GM12892 (cell line): ENCODE results near the gene ZDHHC17. TPM values are rescaled to one million over a fixed set of nuclear protein-coding genes. Genes with fewer than 3 reads are reported as not detected.
"Not testable (repeated sequence)": the region's sequence is repeated elsewhere in the genome, so short reads cannot be mapped to it uniquely, and the experiment has no call there.

Experiments
- DNase-seq: peaks from one replicate; pipeline ENCODE4 v3.0.0; 2011; ENCODE audit not compliant: insufficient read length
- FAIRE-seq: peaks from 2 replicates; lab custom pipeline; 2011; peaks lifted over from hg19 to GRCh38; lab: Jason Lieb, UNC
- POLR2A ChIP-seq: IDR thresholded peaks from 2 replicates; pipeline ENCODE4 v1.6.1; 2011; ENCODE audit warnings: low read depth, low read length, control low read depth
- POLR2AphosphoS5 ChIP-seq: IDR thresholded peaks from 2 replicates; pipeline ENCODE4 v1.6.1; 2011; ENCODE audit warnings: low read depth, low read length, control low read depth
- TAF1 ChIP-seq: IDR thresholded peaks from 2 replicates; pipeline ENCODE4 v1.6.1; 2011; ENCODE audit warnings: low read depth, mild to moderate bottlenecking, control low read depth, low read length, borderline replicate concordance
- polyA plus RNA-seq: library from polyadenylated mRNA; unstranded; fragments of >200 nt; gene quantifications from one replicate; pipeline ENCODE4 v1.2.1, GENCODE V29; 2012; ENCODE audit warnings: missing spikeins, inconsistent platforms; ENCODE audit not compliant: missing spikeins

ZDHHC17 gene, protein sequence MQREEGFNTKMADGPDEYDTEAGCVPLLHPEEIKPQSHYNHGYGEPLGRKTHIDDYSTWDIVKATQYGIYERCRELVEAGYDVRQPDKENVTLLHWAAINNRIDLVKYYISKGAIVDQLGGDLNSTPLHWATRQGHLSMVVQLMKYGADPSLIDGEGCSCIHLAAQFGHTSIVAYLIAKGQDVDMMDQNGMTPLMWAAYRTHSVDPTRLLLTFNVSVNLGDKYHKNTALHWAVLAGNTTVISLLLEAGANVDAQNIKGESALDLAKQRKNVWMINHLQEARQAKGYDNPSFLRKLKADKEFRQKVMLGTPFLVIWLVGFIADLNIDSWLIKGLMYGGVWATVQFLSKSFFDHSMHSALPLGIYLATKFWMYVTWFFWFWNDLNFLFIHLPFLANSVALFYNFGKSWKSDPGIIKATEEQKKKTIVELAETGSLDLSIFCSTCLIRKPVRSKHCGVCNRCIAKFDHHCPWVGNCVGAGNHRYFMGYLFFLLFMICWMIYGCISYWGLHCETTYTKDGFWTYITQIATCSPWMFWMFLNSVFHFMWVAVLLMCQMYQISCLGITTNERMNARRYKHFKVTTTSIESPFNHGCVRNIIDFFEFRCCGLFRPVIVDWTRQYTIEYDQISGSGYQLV
- 21.0 TPM for polyA plus RNA-seq

DNA sequence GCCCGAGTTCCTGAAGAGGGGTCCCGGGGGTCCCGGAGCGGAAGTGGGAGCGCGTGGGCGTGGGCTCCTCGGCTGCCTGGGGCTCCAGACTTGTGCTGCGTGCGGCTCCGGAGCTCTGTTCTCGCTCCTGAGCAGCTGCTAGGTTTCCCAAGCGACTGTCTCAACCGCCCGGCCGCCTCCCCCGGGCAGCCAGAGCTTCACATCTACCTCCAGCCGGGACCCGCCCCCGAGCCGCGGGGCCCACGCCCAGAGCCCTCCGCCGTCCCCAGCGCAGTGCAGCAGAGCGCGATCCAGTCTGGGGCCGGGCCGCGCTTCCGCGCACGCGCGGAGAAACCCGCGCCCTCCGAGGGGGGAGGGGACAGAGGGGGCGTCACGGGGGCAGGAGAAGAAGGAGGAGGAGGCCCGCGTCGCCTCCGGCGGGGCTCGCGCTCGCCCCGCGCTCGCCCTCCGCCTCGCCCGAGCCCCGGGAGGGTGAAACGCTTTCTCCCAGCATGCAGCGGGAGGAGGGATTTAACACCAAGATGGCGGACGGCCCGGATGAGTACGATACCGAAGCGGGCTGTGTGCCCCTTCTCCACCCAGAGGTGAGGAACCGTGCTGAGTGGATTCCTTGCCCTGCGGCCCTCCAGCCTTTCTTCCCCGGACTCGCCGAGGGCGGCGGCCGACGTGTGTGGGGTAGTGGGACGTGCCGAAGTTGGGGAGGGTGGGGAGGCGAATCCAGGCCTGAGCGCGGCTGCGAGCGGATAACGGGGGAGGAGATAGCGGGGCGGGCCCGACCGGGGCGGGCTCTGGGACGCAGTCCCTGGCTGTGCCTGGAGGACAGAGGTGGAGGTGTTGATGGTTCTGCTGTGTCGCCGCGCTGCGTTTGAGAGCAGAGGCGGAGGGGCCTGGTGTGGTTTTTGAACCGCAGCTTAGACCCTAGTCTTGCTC is at the start of gene ZDHHC17:
Gene ZDHHC17 (plus strand): TSS at position 370 of the 930 bp plus-strand sequence. CDS start 122 bp downstream, at position 492.
- FAIRE-seq: peak; percentile 95
- TF ChIP-seq POLR2A (peak; percentile 95), POLR2AphosphoS5 (peak; percentile 89), TAF1 (no peak)

DNA sequence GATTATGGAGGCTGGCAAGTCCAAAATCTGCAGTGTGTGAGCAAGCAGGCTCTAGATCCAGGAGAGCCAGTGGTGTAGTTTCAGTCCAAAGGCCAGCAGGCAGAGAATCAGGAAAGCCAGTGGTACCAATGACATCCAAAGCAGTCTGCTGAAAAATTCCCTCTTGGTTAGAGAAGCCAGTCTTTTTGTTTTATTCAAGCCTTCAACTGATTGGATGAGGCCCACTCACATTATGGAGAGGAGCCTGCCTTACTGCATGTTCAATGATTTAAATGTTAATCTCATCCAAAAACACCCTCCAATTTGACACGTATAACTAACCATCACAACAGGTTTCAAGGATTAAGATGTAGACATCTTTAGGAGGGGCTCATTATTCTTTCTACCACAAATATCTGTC is 49.5 kb upstream of the ZDHHC17 start:
- DNase-seq: no peak
- FAIRE-seq: no peak
- TF ChIP-seq POLR2A (no peak), TAF1 (no peak), POLR2AphosphoS5 (no peak)

More for the DNA sequence above, at the start of gene ZDHHC17:
- peak; percentile 77 for DNase-seq

DNA sequence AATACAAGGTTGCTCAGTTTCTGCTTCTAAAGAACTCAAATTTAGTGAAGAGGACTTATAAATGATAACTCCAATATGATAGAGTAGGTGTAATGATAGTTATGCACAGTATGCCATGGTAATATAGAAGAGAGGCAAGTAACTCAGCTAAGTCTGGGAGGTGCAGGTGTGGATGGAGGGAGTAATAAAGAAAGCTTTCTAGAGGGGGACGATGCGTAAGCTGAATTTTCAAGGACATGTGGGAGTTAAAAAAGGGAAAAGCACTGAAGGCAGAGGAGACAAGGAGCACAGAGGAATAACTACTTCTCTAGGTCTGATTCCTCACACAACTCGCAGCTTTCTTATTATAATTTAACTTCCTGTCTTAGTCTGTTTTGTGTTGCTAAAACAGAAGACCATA is 49.1 kb upstream of the ZDHHC17 start:
- DNase-seq: no peak
- TF ChIP-seq TAF1 (no peak), POLR2AphosphoS5 (no peak), POLR2A (no peak)
- FAIRE-seq: no peak

DNA sequence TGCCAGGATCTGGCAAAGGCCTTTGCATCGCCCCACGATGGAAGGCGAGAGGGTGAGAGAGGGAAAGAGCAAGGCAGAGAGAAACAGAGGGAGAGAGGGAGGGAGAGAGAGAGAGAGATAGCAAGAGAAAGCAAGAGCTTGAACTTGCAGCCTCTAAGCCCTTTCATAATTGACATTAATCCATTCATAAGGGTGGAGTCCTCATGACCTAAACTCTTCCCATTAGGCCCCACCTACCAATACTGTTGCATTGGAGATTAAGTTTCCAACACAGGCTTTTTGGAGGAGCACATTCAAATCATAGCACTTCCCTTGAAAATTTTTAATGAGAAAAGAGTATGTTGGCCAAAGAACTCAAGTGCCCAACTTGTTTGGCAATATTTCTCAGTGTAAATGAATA is 48.6 kb upstream of the ZDHHC17 start:
- FAIRE-seq (no peak), DNase-seq (no peak)
- no peak for TF ChIP-seq POLR2AphosphoS5
- no peak for TF ChIP-seq TAF1
- no peak for TF ChIP-seq POLR2A

DNA sequence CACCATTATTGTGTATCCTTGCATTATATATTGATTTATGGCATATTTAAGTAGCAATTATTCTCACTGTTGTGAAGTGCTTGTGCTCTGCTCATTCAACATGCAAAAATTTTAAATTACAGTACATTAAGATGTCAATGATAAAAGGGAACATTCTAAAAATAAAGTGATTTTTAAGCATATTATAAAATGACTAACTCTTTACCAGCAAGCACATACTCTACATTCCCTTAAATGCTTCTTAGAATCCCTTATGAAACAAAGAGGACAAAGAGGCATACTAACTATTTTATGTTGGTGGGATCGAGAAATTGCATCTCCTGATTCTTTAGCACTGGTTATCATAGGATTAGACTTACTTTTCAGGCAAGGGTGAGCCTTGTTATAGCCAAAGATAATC is 46.6 kb upstream of the ZDHHC17 start:
- TF ChIP-seq TAF1 (no peak), POLR2A (no peak), POLR2AphosphoS5 (no peak)
- DNase-seq (no peak), FAIRE-seq (no peak)

DNA sequence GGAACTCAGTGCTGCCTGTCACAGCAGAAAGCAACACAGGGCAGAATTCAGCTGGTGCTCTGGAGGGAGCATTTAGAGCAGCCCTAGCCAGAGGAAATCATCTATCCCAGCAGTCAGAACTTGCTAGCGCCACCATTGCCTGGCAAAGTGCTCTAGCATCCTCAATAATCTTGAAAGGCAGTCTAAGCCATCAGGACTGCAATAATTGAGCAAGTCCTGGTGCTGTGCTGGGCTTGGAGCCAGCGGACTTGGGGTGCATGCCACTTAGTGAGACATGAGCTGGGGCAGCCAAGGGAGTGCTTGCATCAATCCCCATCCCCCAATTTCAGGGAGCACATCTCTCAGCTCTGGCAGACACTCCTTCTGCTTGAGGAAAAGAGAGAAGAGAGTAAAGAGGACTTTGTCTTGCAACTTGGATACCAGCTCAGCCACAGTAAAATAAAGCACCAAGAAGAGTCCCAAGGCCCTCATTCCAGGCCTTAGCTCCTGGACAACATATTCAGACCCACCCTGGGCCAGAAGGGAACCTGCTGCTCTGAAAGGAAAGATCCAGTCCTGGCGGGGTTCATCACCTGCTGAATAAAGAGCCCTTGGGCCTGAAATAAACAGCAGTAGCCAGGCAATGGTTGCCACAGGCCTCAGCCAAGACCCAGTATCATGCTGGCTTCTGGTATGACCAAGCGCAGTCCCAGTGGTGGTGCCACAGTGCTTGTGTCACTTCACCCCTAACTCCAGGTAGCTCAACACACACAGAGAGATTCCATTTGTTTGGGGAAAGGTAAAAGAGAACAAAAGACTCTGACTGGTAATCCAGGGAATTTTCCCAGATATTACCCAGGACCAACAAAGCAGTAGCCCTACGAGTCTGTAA is 44.5 kb upstream of the ZDHHC17 start:
- FAIRE-seq: no peak
- TF ChIP-seq TAF1: no peak

DNA sequence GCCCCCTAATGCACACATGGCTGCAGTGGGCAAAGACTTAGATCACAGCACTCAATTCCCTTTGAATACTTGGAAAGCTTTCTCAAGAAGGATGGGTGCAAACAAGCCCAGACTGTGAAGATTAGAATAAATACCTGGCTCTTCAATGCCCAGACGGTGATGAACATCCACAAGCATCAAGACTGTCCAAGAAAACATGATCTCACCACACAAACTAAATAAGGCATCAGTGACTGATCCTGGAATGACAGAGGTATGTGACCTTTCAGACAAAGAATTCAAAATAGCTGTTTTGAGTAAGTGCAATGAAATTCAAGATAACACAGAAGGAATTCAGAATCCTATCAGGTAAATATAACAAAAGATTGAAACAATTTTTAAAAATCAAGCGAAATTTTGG is 43.8 kb upstream of the ZDHHC17 start:
- FAIRE-seq (no peak), DNase-seq (no peak)
- TF ChIP-seq TAF1: no peak
- TF ChIP-seq POLR2AphosphoS5: no peak
- TF ChIP-seq POLR2A: no peak

More for the DNA sequence above, 44.5 kb upstream of the ZDHHC17 start:
- DNase-seq: no peak

DNA sequence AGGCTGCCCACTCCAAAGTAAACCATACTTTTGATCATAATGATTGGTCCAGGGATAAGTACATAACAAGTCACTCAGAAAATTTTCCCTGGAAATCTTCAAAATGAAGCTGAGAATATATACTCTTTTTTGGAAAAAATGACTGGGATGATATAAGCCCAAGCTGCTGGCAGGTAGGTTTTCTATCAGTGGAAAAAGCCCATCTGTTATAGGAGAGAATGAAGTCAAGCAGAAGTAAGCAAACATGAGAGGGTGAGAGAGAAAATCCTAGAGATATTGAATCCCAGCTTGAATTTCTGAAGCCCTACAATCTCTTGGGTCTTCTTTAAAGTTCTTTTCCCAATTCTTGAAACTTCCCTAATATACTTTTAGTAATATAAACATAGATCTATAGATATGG is 37.3 kb upstream of the ZDHHC17 start:
- FAIRE-seq (no peak), DNase-seq (no peak)
- TF ChIP-seq POLR2AphosphoS5 (no peak), TAF1 (no peak), POLR2A (no peak)

DNA sequence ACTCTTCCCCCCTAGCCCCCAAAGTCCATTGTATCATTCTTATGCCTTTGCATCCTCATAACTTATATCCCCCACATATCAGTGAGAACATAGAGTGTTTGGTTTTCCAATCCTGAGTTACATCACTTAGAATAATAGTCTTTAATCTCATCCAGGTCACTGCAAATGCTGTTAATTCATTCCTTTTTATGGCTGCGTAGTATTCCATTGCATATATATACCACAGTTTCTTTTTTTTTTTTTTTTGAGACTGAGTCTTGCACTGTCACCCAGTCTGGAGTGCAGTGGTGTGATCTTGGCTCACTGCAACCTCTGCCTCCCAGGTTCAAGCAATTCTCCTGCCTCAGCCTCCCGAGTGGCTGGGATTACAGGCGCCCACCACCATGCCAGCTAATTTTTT is 31.7 kb upstream of the ZDHHC17 start:
- DNase-seq, FAIRE-seq: not testable (repeated sequence)

DNA sequence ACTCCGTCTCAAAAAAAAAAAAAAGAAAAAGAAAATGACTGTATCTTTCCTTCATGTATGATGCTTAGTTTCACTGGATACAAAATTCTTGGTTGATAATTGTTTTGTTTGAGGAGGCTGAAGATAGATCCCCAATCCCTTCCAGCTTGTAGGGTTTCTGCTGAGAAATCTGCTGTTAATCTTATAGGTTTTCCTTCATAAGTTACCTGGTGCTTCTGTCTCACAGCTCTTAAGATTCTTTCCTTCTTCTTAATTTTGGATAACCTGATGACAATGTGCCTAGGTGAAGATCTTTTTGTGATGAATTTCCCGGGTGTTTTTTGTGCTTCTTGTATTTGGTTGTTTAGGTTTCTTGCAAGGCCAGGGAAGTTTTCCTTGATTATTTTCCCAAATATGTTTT is 26.2 kb upstream of the ZDHHC17 start:
- FAIRE-seq, DNase-seq: not testable (repeated sequence)

DNA sequence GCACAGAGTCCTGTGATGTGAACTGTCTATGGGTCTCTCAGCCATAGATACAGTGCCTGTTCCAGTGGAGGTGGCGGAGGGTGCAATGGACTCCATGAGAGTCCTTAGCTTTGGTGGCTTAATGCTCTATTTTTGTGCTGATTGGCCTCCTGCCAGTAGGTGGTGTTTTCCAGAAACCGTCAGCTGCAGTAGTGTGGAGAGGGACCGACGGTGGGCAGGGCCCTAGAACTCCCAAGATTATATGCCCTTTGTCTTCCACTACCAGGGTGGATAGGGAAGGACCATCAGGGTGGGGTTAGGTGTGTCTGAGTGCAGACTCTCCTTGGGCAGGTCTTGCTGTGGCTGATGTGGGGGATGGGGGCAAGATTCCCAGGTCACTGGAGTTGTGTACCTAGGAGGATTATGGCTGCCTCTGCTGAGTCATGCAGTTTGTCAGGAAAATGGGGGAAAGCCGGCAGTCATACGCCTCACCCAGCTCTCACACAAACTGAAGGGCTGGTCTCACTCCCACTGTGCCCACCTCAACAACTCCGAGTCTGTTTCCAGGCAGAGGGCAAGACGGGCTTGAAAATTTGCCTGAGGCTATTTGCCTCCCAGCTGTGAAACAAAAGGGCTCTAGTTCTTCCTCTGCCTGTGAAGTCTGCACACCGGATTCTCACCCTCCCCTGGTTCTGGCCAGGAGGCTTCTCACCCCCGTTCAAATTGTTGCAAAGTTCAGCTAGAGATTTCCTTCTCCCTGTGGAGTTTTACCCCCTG is 24.9 kb upstream of the ZDHHC17 start:
- TF ChIP-seq POLR2A: no peak
- TF ChIP-seq TAF1: no peak
- TF ChIP-seq POLR2AphosphoS5: no peak
- DNase-seq (no peak), FAIRE-seq (no peak)
